SK-N-SH treated with all-trans-retinoic acid at 6 μM for 48 hours (cell line): ENCODE results near the gene WDR46.

Source experiments
- ATAC-seq: fragments of 200-7000 bp; cut with Tn5 transposase; 3 replicates; pipeline ENCODE4 v1.9.1; 2020; ENCODE audit warnings: mild to moderate bottlenecking, moderate library complexity
- ARNTL ChIP-seq: fragments of 450-650 bp; formaldehyde crosslinking; IDR thresholded peaks from 2 replicates; pipeline ENCODE4 v1.5.0; 2020; ENCODE audit warnings: low read depth, mild to moderate bottlenecking, moderate library complexity, borderline replicate concordance
- BACH2 ChIP-seq: fragments of 250-450 bp; sonication (Bioruptor Pico); IDR thresholded peaks from 2 replicates; pipeline ENCODE4 v1.9.0; 2021; ENCODE audit warnings: mild to moderate bottlenecking, borderline replicate concordance
- CSDC2 ChIP-seq: fragments of 250-450 bp; sonication (Bioruptor Pico); IDR thresholded peaks from 2 replicates; pipeline ENCODE4 v1.5.0; 2020; ENCODE audit warnings: mild to moderate bottlenecking, moderate library complexity
- CSRNP3 ChIP-seq: fragments of 250-450 bp; sonication (Bioruptor Pico); IDR thresholded peaks from 2 replicates; pipeline ENCODE4 v1.5.1; 2021; ENCODE audit warnings: mild to moderate bottlenecking, moderate library complexity
- ESRRG ChIP-seq: fragments of 250-450 bp; sonication (Bioruptor Pico); IDR thresholded peaks from 2 replicates; pipeline ENCODE4 v1.6.1; 2021; ENCODE audit warnings: mild to moderate bottlenecking
- GLIS3 ChIP-seq: fragments of 250-450 bp; sonication (Bioruptor Pico); IDR thresholded peaks from 2 replicates; pipeline ENCODE4 v1.5.0; 2020; ENCODE audit warnings: mild to moderate bottlenecking, moderate library complexity
- ISL1 ChIP-seq: fragments of 250-450 bp; sonication (Bioruptor Pico); IDR thresholded peaks from 2 replicates; pipeline ENCODE4 v2.1.2; 2022; ENCODE audit warnings: mild to moderate bottlenecking, moderate library complexity
- PPARA ChIP-seq: fragments of 250-450 bp; sonication (Bioruptor Pico); IDR thresholded peaks from 2 replicates; pipeline ENCODE4 v1.5.0; 2020; ENCODE audit warnings: mild to moderate bottlenecking, borderline replicate concordance
- RARB ChIP-seq: fragments of 250-450 bp; sonication (Bioruptor Pico); IDR thresholded peaks from 2 replicates; pipeline ENCODE4 v1.8.0; 2021; ENCODE audit warnings: mild to moderate bottlenecking, moderate library complexity
- SNAI2 ChIP-seq: fragments of 250-450 bp; sonication (Bioruptor Pico); IDR thresholded peaks from 2 replicates; pipeline ENCODE4 v1.5.0; 2020; ENCODE audit warnings: mild to moderate bottlenecking, moderate library complexity
- TCF4 ChIP-seq: fragments of 250-450 bp; sonication (Bioruptor Pico); IDR thresholded peaks from 2 replicates; pipeline ENCODE4 v1.8.0; 2021; ENCODE audit warnings: mild to moderate bottlenecking, moderate library complexity, borderline replicate concordance
- TSHZ2 ChIP-seq: fragments of 250-450 bp; sonication (Bioruptor Pico); IDR thresholded peaks from 2 replicates; pipeline ENCODE4 v1.5.0; 2020; ENCODE audit warnings: mild to moderate bottlenecking, moderate library complexity
- ZC3H10 ChIP-seq: fragments of 250-450 bp; sonication (Bioruptor Pico); IDR thresholded peaks from 2 replicates; pipeline ENCODE4 v1.5.1; 2021; ENCODE audit warnings: mild to moderate bottlenecking, moderate library complexity
- ZFP3 ChIP-seq: fragments of 250-450 bp; sonication (Bioruptor Pico); IDR thresholded peaks from 2 replicates; pipeline ENCODE4 v1.5.0; 2020; ENCODE audit warnings: mild to moderate bottlenecking, moderate library complexity
- ZFP30 ChIP-seq: fragments of 450-650 bp; formaldehyde crosslinking; IDR thresholded peaks from 2 replicates; pipeline ENCODE4 v1.5.0; 2022; ENCODE audit warnings: mild to moderate bottlenecking, moderate library complexity
- ZNF565 ChIP-seq: fragments of 450-650 bp; formaldehyde crosslinking; conservative IDR thresholded peaks from 2 replicates; pipeline ENCODE4 v1.5.0; 2020; ENCODE audit warnings: low read depth, mild to moderate bottlenecking, moderate library complexity
- ZNF70 ChIP-seq: fragments of 450-650 bp; formaldehyde crosslinking; IDR thresholded peaks from 2 replicates; pipeline ENCODE4 v1.5.0; 2020; ENCODE audit warnings: mild to moderate bottlenecking, moderate library complexity
- ZNF8 ChIP-seq: fragments of 450-650 bp; formaldehyde crosslinking; IDR thresholded peaks from 2 replicates; pipeline ENCODE4 v1.5.0; 2020; ENCODE audit warnings: mild to moderate bottlenecking, moderate library complexity
- TF ChIP-seq, protein P1 (sequence below): fragments of 250-450 bp; sonication (Bioruptor Pico); IDR thresholded peaks from 2 replicates; pipeline ENCODE4 v1.5.1; 2020; ENCODE audit warnings: low read depth, mild to moderate bottlenecking, moderate library complexity
- TF ChIP-seq, protein P2 (sequence below): fragments of 250-450 bp; sonication (Bioruptor Pico); IDR thresholded peaks from 2 replicates; pipeline ENCODE4 v1.8.0; 2021; ENCODE audit warnings: low read depth, mild to moderate bottlenecking, moderate library complexity, borderline replicate concordance

The WDR46 gene

GRCh38 chr6:33317669-33318425, 28.8 kb upstream of the WDR46 start, which contains the start of gene ZBTB22:
TSS of gene ZBTB22 (minus strand) at chr6:33317744. CDS start at chr6:33316916, 828 bp downstream.
- TF ChIP-seq ZNF8 (no peak), ZFP3 (CRISPR knock-in tag) (no peak), ZNF70 (CRISPR knock-in tag) (no peak), SNAI2 (CRISPR knock-in tag) (no peak), TCF4 (CRISPR knock-in tag) (no peak), TSHZ2 (CRISPR knock-in tag) (no peak), ISL1 (CRISPR knock-in tag) (no peak), ZNF565 (no peak), GLIS3 (CRISPR knock-in tag) (no peak), ESRRG (CRISPR knock-in tag) (no peak), PPARA (CRISPR knock-in tag) (no peak), ARNTL (CRISPR knock-in tag) (no peak), ZC3H10 (CRISPR knock-in tag) (no peak), CSDC2 (CRISPR knock-in tag) (no peak), RARB (no peak), CSRNP3 (CRISPR knock-in tag) (no peak), BACH2 (no peak), ZFP30 (CRISPR knock-in tag) (no peak)
- TF ChIP-seq, protein P1, sequence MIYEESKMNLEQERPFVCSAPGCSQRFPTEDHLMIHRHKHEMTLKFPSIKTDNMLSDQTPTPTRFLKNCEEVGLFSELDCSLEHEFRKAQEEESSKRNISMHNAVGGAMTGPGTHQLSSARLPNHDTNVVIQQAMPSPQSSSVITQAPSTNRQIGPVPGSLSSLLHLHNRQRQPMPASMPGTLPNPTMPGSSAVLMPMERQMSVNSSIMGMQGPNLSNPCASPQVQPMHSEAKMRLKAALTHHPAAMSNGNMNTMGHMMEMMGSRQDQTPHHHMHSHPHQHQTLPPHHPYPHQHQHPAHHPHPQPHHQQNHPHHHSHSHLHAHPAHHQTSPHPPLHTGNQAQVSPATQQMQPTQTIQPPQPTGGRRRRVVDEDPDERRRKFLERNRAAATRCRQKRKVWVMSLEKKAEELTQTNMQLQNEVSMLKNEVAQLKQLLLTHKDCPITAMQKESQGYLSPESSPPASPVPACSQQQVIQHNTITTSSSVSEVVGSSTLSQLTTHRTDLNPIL (CRISPR knock-in tag), result no peak
- TF ChIP-seq, protein P2, sequence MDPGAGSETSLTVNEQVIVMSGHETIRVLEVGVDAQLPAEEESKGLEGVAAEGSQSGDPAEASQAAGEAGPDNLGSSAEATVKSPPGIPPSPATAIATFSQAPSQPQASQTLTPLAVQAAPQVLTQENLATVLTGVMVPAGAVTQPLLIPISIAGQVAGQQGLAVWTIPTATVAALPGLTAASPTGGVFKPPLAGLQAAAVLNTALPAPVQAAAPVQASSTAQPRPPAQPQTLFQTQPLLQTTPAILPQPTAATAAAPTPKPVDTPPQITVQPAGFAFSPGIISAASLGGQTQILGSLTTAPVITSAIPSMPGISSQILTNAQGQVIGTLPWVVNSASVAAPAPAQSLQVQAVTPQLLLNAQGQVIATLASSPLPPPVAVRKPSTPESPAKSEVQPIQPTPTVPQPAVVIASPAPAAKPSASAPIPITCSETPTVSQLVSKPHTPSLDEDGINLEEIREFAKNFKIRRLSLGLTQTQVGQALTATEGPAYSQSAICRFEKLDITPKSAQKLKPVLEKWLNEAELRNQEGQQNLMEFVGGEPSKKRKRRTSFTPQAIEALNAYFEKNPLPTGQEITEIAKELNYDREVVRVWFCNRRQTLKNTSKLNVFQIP, result no peak
- peak; percentile 82 for ATAC-seq

- no peak for ATAC-seq
- no peak for TF ChIP-seq ARNTL (CRISPR knock-in tag)
- TF ChIP-seq ISL1 (CRISPR knock-in tag), result no peak
- TF ChIP-seq ZNF70 (CRISPR knock-in tag), result no peak
- TF ChIP-seq ESRRG (CRISPR knock-in tag), result no peak
- TF ChIP-seq CSRNP3 (CRISPR knock-in tag), result no peak
- TF ChIP-seq PPARA (CRISPR knock-in tag), result no peak
- no peak for TF ChIP-seq TSHZ2 (CRISPR knock-in tag)
- TF ChIP-seq ZNF565, result no peak
Measured at GRCh38 chr6:33317419-33317668, 28.3 kb upstream of the WDR46 start.
